ENCODE results near the gene VAMP2. TPM values are rescaled to one million over a fixed set of nuclear protein-coding genes. Genes with fewer than 3 reads are reported as not detected.

The VAMP2 gene
- total and polyA plus RNA-seq, 10 of the 15 experiments (the other 5 are each of a cell fraction or from before 2014, with no cell fraction given) = 3.0 to 35.2 (median 25.0) TPM

GRCh38 chr17:8173056-8173870, 10.5 kb upstream of the VAMP2 start (continued):
- TF ChIP-seq EP300 (IDR thresholded peaks at IDR 0.05; ENCODE audit: borderline replicate concordance in 1 of 2, control insufficient read depth in 1 of 2, low read depth in 2 of 2, low read length in 2 of 2) = peak in 1 of 2 experiments; percentile 59; a peak in 2 of 4 replicates
- TF ChIP-seq SP1 (IDR thresholded peaks at IDR 0.05; ENCODE audit: low read depth, low read length) = peak; percentile 79
- peak; percentile 98 for TF ChIP-seq NFIC (IDR thresholded peaks at IDR 0.05; ENCODE audit: low read depth, low read length)
- TF ChIP-seq CEBPB (IDR thresholded peaks at IDR 0.05; ENCODE audit: borderline replicate concordance in 1 of 2, low read depth in 2 of 2, low read length in 2 of 2) = peak; percentile 82 to 100
- 0 out of 2 replicates have a peak, but pooled peaks have one; percentile 70 for TF ChIP-seq DPF2 (IDR thresholded peaks at IDR 0.05)
- TF ChIP-seq POLR2AphosphoS2 (IDR thresholded peaks at IDR 0.05; ENCODE audit: low read depth, low read length) = peak; percentile 100
- TF ChIP-seq LARP7 (IDR thresholded peaks at IDR 0.05) = peak; percentile 93
- TF ChIP-seq IRF3 (IDR thresholded peaks at IDR 0.05) = no peak
- no peak; the same call in 1 of the 2 replicates for TF ChIP-seq SPI1 (IDR thresholded peaks at IDR 0.05; ENCODE audit: borderline replicate concordance, insufficient read depth, low read depth, low read length)
- TF ChIP-seq RCOR1 (conservative IDR thresholded peaks at IDR 0.05; ENCODE audit: low read depth, low read length) = no peak; the same call in 1 of the 2 replicates
- peak; percentile 80 for TF ChIP-seq YY1 (IDR thresholded peaks at IDR 0.05; ENCODE audit: low read depth, low read length)
- no peak for TF ChIP-seq ELK1 (IDR thresholded peaks at IDR 0.05; ENCODE audit: low read depth, low read length)
- TF ChIP-seq FOXK2 (IDR thresholded peaks at IDR 0.05) = peak; percentile 63
- TF ChIP-seq NRF1 (conservative IDR thresholded peaks at IDR 0.05; ENCODE audit: low read depth, low read length) = no peak
- no peak for TF ChIP-seq RFX5 (IDR thresholded peaks at IDR 0.05; ENCODE audit: low read depth, low read length)
- 0 out of 2 replicates have a peak, but pooled peaks have one; percentile 36 for TF ChIP-seq NFXL1 (IDR thresholded peaks at IDR 0.05; ENCODE audit: borderline replicate concordance)
- TF ChIP-seq RAD21 (IDR thresholded peaks at IDR 0.05; ENCODE audit: insufficient read depth, low read depth, low read length) = no peak
- TF ChIP-seq NR2F1 (conservative IDR thresholded peaks at IDR 0.05) = peak; percentile 52; the same call in 1 of the 2 replicates
- no peak for TF ChIP-seq ZNF274 (IDR thresholded peaks at IDR 0.05; ENCODE audit: insufficient read depth, insufficient read length)
- TF ChIP-seq SREBF1 (IDR thresholded peaks at IDR 0.05; ENCODE audit: low read length) = no peak
- peak; percentile 81 for TF ChIP-seq ZBTB11 (CRISPR knock-in tag; IDR thresholded peaks at IDR 0.05)
- peak; percentile 84 to 87 for TF ChIP-seq IKZF2 (IDR thresholded peaks at IDR 0.05)
- no peak for TF ChIP-seq JUND (IDR thresholded peaks at IDR 0.05; ENCODE audit: low read depth, low read length)
- TF ChIP-seq WRNIP1 (IDR thresholded peaks at IDR 0.05; ENCODE audit: borderline replicate concordance, low read depth, low read length) = no peak
- TF ChIP-seq CHD1 (IDR thresholded peaks at IDR 0.05; ENCODE audit: low read depth, low read length) = no peak

All from GM12878 (cell line).